NB4 (cell line): Measurements from ENCODE around the gene CACNB3.

Source experiments
- CTCF ChIP-seq: IDR thresholded peaks from one replicate; pipeline ENCODE4 v1.5.1; 2012; ENCODE audit warnings: low read depth, low read length
- MAX ChIP-seq: IDR thresholded peaks from 2 replicates; pipeline ENCODE4 v1.6.1; 2011; ENCODE audit warnings: low read depth, low read length
- MYC ChIP-seq: IDR thresholded peaks from 2 replicates; pipeline ENCODE4 v1.6.1; 2011; ENCODE audit warnings: low read depth, low read length
- POLR2A ChIP-seq: IDR thresholded peaks from 2 replicates; pipeline ENCODE4 v1.6.1; 2011; ENCODE audit warnings: mild to moderate bottlenecking; ENCODE audit not compliant: insufficient read length; ENCODE audit errors: extremely low read depth

GRCh38 chr12:48815126-48816110 lies 2.9 kb upstream of the CACNB3 start:
- TF ChIP-seq CTCF (no peak), MYC (0 out of 2 replicates have a peak, but pooled peaks have one; percentile 36), POLR2A (peak; percentile 8), MAX (peak; percentile 57)
